Measurements from ENCODE around the gene TRIM14. TPM values are rescaled to one million over a fixed set of nuclear protein-coding genes. Genes with fewer than 3 reads are reported as not detected.
A peak's percentile ranks its signal among the peaks of the same experiment; 100 is the strongest.

TRIM14 gene
- total RNA-seq, 2 experiments from 2014 or later, result 23.5 to 23.6 TPM

- intact Hi-C loops (cut with DNase I, micrococcal nuclease), result no loop called here
- Histone ChIP-seq H3K9me3 (ENCODE audit: control insufficient read depth in 1 of 2, insufficient read depth in 1 of 2, low read length in 2 of 2) (no peaks in the 10 kb centered on the region), H3K27me3 (ENCODE audit: control insufficient read depth in 1 of 2, insufficient read depth in 2 of 2, low read length in 2 of 2) (no peaks in the 10 kb centered on the region), H3K4me1 (ENCODE audit: insufficient read depth, low read length) (peaks cover 3% of the 10 kb centered on the region), H3K36me3 (ENCODE audit: insufficient read depth, low read length) (peaks cover 11% of the 10 kb centered on the region), H3K4me3 (ENCODE audit: low read length) (no peak overlapping the region), H3K27ac (ENCODE audit: low read depth in 1 of 2, low read length in 2 of 2) (no peak overlapping the region)
- CTCF ChIA-PET, result interaction anchor here (0.6 kb wide), 1 partner anchor 607 kb away, joined by 3 read pairs; no protein-coding TSS in a partner anchor
- Mint-ChIP-seq H3K9me3 (no peaks in the 10 kb centered on the region), H3K27me3 (no peaks in the 10 kb centered on the region), H3K36me3 (ENCODE audit: low read depth) (peaks cover 25% of the 10 kb centered on the region), H3K4me3 (no peak overlapping the region), H3K27ac (no peak overlapping the region), H3K4me1 (ENCODE audit: low read depth) (peaks cover 5% of the 10 kb centered on the region)
- DNase-seq, result no peak
- POLR2A ChIA-PET, result no interaction called here
- no peak for ATAC-seq (ENCODE audit: poor library complexity)
- TF ChIP-seq CTCF (IDR thresholded peaks at IDR 0.05), result no peak
Measured at GRCh38 chr9:98147582-98147981, 28.6 kb upstream of the TRIM14 start.

GRCh38 chr9:98146101-98146991 is 27.3 kb upstream of the TRIM14 start:
- Mint-ChIP-seq H3K9me3 (no peaks in the 10 kb centered on the region), H3K27ac (no peak overlapping the region), H3K36me3 (ENCODE audit: low read depth) (peaks cover 20% of the 10 kb centered on the region), H3K27me3 (no peaks in the 10 kb centered on the region), H3K4me1 (ENCODE audit: low read depth) (peaks cover 5% of the 10 kb centered on the region), H3K4me3 (no peak overlapping the region)
- H3K4me1 ChIP-seq (ENCODE audit: insufficient read depth, low read length), result peaks cover 7% of the 10 kb centered on the region
- H3K27ac ChIP-seq (ENCODE audit: low read depth in 1 of 2, low read length in 2 of 2), result no peak overlapping the region
- ChIA-PET POLR2A (no interaction called here), CTCF (no interaction called here)
- intact Hi-C loops (cut with DNase I, micrococcal nuclease), result no loop called here
- H3K27me3 ChIP-seq (ENCODE audit: control insufficient read depth in 1 of 2, insufficient read depth in 2 of 2, low read length in 2 of 2), result no peaks in the 10 kb centered on the region
- H3K36me3 ChIP-seq (ENCODE audit: insufficient read depth, low read length), result peaks cover 9% of the 10 kb centered on the region
- no peaks in the 10 kb centered on the region for H3K9me3 ChIP-seq (ENCODE audit: control insufficient read depth in 1 of 2, insufficient read depth in 1 of 2, low read length in 2 of 2)
- DNase-seq, result peak in 2 of 14 experiments; percentile 26 to 39
- no peak for ATAC-seq (ENCODE audit: poor library complexity)
- TF ChIP-seq CTCF (IDR thresholded peaks at IDR 0.05), result no peak
- no peak overlapping the region for H3K4me3 ChIP-seq (ENCODE audit: low read length)

GRCh38 chr9:98144631-98145030 is 25.6 kb upstream of the TRIM14 start:
- no peaks in the 10 kb centered on the region for H3K27me3 ChIP-seq (ENCODE audit: control insufficient read depth in 1 of 2, insufficient read depth in 2 of 2, low read length in 2 of 2)
- POLR2A ChIA-PET, result no interaction called here
- peaks cover 5% of the 10 kb centered on the region for H3K4me1 Mint-ChIP-seq (ENCODE audit: low read depth)
- no peak overlapping the region for H3K27ac Mint-ChIP-seq
- no peak overlapping the region for H3K27ac ChIP-seq (ENCODE audit: low read depth in 1 of 2, low read length in 2 of 2)
- no peaks in the 10 kb centered on the region for H3K9me3 ChIP-seq (ENCODE audit: control insufficient read depth in 1 of 2, insufficient read depth in 1 of 2, low read length in 2 of 2)
- CTCF ChIA-PET, result no interaction called here
- H3K36me3 ChIP-seq (ENCODE audit: insufficient read depth, low read length), result peaks cover 9% of the 10 kb centered on the region
- no peak for TF ChIP-seq CTCF (IDR thresholded peaks at IDR 0.05)
- no peak overlapping the region for H3K4me3 Mint-ChIP-seq
- no peaks in the 10 kb centered on the region for H3K27me3 Mint-ChIP-seq
- ATAC-seq (ENCODE audit: poor library complexity) (no peak), DNase-seq (no peak)
- no peak overlapping the region for H3K4me3 ChIP-seq (ENCODE audit: low read length)
- H3K36me3 Mint-ChIP-seq (ENCODE audit: low read depth), result peaks cover 21% of the 10 kb centered on the region
- peaks cover 7% of the 10 kb centered on the region for H3K4me1 ChIP-seq (ENCODE audit: insufficient read depth, low read length)
- H3K9me3 Mint-ChIP-seq, result no peaks in the 10 kb centered on the region
- intact Hi-C loops (cut with DNase I, micrococcal nuclease), result no loop called here

Data from CD4-positive, alpha-beta T cell (primary cell).